GM18508 (cell line): Measurements from ENCODE around the gene ECM2.
"Not testable (repeated sequence)": the region's sequence is repeated elsewhere in the genome, so short reads cannot be mapped to it uniquely, and the experiment has no call there.

ENCODE experiments used
- ATAC-seq: cut with Tn5 transposase; IDR thresholded peaks from one replicate; pipeline ENCODE4 v1.9.1; 2021; ENCODE audit warnings: moderate number of reproducible peaks; ENCODE audit not compliant: insufficient read depth, unreplicated experiment

ECM2 gene

DNA sequence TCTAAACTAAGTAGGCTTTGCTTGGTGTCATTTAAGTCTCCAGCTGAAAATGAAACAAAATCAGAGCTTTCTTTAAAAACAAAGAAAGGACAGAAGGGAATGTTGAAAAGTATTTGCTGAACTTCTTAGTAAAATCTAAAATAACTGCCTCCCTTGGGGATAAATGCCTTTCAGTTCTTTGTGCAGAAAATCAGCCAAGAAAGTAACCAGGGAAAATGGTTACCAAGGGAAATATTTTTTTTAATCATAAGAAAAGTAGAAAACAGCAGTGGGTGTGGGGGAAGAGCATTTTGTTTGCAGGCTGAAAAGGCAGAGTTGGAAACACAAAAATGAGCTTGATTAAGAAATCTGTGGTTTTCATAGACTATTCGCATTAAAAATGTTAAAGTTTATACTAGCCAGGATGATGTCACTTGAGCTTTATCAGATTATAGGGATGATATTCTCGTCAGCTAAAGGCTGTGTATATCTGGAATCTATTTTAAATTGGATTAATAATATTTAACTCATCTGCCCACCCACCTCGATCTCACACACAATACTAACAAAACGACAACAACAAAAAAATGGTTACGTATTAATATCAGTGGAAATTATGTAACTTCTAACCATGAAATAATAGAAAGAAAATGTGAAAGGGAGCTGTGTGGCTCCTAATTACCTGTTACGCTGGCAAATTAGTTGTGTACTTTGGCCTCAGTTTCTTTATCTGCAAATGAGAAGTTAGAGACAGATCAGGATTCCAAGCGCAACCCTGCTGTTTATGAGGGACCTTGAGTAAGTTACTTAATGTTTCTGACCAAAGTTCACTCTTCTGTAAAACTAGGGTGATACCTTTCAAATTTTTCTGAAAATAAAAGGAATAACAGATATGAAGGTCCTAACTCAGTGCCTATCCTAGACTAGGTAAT is at the start of gene ECM2:
TSS of gene ECM2 (minus strand) at position 51 of the 911 bp plus-strand sequence. CDS start 13,124 bp downstream, outside the sequence.
- ATAC-seq, result no peak

DNA sequence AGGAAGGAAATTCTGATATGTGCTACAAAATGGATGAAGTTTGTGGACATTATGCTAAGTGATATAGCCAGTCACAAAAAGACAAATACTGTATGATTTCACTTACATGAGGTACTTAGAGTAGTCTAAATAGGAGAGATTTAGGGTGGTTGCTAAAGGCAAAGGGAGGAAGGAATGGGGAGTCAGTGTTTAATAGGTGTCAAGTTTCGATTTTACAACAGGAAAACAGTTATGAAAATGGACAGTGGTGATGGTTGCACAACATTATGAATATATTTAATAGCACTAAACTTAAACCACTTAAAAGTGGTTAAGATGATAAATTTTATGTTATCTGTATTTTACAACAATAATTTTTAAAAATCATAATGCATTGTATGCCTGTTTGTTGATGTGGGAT is 40.4 kb upstream of the ECM2 start:
- no peak for ATAC-seq

DNA sequence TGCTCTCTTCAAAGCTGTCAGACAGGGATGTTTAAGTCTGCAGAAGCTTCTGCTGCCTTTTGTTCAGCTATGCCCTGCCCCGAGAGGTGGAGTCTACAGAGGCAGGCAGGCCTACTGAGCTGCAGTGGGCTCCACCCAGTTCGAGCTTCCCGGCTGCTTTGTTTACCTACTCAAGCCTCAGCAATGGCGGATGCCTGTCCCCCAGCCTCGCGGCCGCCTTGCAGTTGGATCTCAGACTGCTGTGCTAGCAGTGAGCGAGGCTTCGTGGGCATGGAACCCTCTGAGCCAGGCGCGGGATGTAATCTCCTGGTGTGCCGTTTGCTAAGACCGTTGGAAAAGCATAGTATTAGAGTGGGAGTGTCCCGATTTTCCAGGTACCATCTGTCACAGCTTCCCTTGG is 37.8 kb upstream of the ECM2 start:
- ATAC-seq, result not testable (repeated sequence)

DNA sequence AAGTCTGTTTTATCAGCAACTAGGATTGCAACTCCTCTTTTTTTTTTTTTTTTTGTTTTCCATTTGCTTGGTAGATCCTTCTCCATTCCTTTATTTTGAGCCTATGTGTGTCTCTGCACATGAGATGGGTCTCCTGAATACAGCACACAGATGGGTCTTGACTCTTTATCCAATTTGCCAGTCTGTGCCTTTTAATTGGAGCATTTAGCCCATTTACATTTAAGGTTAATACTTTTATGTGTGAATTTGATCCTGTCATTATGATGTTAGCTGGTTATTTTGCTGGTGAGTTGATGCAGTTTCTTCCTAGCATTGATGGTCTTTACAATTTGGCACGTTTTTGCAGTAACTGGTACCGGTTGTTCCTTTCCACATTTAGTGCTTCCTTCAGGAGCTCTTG is 36.1 kb upstream of the ECM2 start:
- ATAC-seq, result not testable (repeated sequence)

DNA sequence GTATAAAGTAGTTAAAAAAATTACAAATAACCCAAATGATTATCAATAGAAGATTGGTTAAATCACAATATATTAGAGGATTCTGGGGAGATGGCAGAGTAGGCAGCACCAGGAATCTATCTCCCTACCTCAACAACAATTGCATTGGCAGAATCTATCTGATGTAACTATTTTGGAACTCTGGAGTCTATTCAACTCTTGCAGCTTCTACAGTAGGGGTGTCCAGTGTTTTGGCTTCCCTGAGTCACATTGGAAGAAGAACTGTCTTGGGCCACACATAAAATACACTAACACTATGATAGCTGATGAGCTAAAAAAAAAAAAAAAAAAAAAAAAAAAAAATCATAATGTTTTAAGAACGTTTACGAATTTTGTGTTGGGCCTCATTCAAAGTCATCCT is 29.2 kb upstream of the ECM2 start:
- ATAC-seq, result no peak

DNA sequence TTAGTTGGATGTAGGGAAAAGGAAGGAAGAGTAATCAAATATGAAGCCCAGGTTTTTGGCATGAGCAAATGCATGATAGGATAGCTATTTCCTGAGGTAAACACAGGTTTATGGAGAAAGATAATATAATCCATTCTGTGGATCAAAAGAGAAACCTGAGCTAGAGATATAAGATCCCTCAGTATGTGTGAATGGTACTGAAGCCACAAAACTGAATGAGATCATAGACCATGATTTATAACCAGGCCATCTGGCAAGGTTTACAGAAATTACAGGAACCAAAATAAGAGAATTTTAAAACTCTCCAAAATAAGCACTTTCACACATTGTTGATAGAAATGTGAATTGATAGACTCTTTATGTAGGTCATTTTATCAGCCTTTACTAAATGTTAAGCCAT is 28.7 kb upstream of the ECM2 start:
- ATAC-seq, result no peak

DNA sequence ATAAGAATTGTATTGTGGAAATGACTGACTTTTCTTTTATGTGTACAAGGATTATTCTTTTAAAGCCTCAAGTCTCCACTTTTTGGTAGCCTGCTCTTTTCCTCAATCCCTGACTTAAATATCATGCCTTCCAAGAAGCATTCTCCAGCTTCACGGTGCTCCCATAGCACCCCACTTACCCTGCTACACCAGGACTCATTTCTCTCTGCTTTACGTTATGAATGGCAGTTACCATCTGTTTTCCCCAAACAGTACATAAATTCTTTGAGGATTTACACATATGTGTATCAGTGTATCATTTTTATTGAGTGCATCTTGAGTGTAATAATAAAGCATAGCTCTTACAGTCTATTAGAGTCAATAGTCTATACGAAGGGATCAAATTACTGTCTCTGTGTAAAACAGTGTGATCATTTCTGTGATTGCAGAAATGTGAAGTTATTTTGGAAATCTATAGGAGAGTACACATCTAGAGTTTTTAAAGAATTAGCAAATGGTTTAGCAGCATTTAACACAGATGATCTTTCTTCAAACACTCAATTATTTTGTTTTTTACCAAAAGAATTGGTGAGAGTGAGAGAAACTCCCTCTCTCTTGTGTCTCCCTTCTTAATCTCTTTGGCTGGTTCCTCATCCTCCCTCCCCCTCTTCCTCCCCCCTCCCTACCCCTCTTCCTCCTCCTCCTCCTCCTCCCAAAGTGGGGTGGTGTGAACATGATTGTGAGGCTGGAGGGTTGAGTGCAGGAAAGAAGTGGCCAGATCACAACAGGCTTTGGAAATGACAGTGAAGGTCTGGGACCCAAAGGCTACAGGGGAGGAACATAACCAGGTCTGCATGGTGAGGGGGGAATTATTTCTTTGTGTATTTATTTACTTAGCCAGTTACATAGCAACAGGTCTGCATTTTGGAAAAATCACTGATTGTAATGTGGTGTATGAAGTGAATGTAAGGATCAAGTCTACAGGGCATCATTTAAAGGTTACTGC is 27.6 kb upstream of the ECM2 start:
- no peak for ATAC-seq

DNA sequence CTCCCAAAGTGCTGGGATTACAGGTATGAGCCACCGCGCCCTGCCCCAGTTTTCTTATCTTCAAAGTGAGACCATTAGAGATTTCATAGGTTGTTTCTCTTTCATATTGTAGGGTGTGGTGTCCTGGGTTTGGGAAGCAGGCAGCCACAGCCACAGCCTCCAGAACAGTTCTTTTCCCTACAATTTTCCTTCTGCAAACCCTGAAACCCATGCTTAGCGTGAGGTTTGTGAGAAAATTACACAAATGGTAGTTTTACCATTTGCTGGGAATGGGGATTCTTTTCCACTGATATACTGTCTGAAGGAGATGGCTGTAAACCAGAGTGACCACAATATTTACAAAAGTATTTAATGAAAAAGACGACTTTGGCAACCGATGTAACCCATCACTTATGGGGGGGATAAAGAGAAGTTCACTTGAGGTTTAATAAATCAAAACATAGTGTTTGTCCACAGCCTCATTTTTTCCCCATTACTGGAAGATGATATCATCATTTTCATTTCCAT is 26.7 kb upstream of the ECM2 start:
- no peak for ATAC-seq

DNA sequence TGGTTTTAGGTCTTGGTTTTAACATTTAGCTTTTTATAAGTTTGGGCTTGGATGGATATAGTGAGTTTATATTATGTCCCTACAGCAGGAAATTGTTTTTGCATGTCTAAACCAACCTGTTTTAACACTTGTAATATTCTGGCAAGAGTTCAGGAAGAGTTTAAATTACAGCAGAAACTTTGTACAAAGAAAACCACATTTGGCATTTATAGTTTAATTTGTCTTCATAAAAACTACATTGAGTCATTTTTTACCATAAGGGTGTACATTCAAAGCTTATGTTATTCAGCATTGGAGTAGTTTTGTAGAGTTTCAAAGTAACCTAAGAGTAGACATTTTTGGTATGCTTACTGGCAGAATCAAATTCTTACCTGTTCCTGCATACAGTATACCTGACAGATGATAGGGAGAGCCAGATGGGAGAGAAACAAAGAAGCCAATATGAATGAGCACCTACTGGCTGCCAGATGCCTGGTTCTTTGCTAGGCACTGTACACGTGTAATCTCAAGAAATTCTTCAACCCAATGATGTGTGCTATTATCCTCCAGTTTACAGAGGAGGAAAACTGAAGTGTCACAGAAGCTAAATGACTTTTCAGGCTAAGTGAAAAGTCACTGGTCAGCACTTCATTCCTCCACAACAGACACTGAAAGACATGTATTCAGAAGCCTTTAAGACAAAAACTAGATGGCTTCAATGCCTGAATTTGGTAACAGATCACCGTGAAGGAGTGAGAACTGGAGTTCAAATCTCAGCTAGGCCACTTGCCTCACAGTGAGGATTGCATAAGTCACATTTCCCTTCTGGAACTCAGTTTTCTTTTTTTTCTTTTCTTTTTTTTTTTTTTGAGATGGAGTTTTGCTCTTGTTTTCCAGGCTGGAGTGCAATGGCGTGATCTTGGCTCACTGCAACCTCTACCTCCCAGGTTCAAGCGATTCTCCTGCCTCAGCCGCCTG is 25.9 kb upstream of the ECM2 start:
- ATAC-seq, result no peak

DNA sequence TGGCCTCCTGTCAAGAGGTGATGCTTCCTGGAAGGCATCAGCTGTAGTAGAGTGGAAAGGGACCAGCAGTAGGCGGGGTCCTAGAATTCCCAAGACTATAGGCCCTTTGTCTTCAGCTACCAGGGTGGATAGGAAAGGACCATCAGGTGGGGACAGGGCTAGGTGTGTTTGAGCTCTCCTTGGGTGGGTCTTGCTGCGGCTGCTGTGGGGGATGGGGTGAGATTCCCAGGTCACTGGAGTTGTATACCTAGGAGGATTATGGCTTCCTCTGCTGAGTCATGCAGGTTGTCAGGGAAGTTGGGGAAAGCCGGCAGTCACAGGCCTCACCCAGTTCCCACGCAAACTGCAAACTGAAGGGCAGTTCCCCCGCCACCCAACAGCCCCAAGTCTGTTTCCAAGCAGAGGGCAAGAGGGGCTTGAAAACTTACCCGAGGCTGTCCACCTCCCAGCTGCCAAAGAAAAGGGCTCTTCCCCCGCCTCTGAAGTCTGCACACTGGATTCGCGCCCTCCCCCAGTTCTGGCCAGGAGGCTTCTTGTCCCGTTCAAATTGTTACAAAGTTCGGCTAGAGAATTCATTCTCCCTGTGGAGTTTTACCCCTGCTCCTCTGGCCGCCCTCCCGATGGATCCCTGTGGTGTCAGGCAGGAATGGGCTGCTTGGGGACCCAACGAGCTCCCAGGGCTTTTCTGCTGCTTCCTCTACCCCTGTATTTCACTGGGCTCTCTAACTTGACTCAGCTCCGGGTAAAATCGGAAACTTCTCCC is 23.0 kb upstream of the ECM2 start:
- ATAC-seq, result no peak

DNA sequence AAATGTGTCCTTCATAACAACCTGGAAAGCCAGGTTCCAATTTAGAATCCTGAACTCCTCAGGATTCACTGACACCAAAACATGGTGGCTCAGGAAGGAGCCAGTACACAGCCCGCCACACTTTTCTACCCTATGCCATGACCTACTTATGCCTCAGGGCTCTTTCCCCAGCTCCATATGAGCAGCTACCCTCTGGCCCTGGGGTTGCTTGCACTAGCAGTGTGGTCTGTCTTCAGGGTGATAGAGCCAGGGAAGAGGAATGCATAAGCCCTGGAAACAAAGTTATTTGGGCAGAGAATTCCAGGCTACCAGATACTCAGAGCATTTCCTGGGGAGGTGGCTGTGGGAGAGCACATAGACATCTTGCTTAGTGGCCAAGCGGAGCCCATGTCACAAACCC is 15.0 kb upstream of the ECM2 start:
- no peak for ATAC-seq

DNA sequence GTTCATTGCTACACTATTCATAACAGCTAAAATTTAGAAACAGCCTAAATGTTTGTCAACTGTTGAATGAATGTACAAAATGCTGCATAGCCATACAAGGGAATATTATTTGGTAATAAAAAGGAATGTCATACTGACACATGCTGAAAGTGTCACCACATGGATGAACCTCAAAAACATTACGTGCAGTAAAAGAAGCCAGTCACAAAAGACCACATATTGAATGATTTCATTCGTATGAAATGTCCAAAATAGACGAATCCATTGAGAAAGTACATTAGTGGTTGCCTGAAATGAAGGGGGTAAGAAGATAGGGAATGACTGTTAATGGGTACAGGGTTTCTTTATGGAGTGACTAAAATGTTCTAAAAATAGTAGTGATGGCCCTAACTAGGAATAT is 11.6 kb upstream of the ECM2 start:
- no peak for ATAC-seq

DNA sequence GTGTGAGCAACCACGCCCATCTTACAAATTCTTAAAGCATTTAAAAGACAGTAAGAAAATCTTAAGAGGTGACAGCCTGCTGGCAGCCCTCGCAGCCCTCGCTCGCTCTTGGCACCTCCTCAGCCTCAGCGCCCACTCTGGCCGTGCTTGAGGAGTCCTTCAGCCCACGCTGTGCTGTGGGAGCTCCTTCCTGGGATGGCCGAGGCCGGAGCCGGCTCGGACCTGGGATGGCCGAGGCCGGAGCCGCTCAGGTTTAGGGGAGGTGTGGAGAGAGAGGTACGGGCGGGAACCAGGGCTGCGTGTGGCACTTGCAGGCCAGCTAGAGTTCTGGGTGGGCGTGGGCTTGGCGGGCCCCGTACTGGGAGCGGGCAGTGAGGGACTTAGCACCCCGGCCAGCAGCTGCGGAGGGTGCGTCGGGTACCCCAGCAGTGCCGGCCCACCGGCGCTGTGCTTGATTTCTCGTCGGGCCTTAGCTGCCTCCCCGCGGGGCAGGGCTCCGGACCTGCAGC is 9.3 kb upstream of the ECM2 start:
- no peak for ATAC-seq

DNA sequence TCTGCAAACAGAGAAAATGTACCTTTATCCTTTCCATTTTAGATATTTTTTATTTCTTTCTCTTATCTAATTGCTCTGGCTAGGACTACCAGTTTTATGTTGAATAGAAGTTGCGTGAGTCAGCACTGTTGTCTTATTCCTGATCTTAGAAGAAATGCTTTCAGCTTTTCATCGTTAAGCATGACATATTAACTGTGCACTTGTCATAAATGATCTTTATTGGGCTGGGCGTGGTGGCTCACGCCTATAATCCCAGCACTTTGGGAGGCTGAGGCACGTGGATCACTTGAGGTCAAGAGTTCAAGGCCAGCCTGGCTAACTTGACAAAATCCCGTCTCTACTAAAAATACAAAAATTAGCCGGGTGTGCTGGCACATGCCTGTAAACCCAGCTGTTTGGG is 8.2 kb upstream of the ECM2 start:
- no peak for ATAC-seq

DNA sequence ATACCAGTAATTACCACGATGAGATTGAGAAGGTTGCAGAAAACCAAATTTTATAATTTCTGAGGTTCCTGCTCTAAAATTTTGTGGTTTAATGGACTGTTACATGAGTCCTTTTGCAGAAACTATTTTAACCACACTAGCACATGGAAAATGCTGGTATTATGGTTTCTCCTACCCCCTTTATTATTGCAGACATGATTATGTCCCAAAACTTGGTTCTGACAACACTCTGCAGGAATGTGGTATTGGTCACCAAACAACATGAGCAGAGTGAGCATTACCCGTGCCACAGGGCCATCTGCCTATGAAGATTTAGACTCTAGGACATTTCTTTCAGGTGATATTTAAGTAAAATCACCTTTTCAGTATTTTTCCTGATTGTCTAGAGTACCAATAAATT is 2.8 kb upstream of the ECM2 start:
- ATAC-seq, result no peak

DNA sequence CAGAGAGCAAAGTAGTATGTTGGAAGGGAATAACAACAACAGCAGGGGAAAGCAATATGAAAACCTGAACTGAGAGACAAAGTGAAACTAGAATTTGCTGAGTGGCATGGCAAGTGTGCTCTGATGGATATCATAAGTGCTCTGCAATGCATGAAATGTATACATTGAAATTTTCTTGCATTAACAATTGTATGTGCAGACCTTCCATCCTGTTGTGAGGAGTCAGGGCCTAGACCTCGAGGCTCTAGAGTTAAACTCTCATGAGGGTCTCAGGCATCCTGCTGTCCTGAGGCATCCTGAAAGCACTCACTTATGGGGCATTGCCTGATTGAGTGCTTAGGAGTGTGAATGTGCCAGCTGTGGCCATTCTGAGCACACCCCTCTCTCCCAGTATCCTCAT is 1.1 kb downstream of the ECM2 start:
- ATAC-seq, result no peak

DNA sequence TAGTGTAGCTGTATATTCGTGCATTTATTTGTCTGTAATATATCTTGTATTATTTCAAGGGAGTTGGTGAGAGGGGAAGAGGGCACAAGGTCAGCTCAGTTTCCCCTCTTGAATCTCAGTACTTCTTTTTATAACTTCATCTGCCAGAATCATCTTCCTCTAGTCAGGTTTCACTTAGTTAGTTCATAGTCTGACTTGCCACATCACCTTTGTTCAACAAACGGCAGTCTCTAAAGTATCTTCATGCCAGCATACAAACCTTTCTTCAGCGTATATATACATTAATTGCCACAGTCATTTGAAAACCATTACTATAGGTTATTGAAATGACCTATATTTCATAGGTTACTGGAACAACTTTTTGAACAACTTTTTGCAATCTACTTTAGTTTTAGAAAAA is 1.6 kb downstream of the ECM2 start:
- no peak for ATAC-seq

DNA sequence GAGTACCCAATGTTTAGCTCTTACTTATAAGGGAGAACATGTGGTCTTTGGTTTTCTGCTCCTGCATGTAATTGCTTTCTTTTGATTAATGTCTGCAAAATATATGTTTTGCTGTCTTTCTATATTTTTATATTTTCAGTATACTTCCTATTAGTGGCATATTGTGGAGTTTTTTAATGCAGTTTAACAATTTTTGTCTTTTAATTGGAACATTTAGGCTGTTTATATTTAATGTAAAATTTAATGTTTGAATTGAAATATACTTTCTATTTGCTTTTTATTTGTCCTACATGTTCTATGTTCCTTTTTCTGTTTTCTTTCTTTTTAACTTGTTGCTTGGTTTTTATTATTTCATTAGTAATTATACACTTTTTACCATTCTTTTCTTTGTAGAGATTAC is 4.9 kb downstream of the ECM2 start:
- ATAC-seq, result no peak

DNA sequence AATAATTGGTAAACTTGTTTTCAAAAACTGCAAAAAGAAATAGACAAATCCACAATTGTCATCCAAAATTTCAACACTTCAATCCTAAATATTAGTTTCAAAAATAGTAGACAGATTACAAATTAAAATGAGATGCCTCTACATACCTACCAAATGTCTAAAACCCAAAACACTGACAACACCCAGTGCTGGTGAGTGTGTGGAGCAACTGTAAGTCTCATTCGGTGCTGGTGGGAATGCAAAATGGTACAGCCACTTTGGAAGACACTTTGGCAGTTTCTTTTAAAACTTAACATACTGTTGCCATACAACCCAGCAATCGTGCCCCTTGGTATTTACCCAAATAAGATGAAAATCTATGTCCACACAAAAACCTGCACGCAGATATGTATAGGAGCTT is 6.7 kb downstream of the ECM2 start:
- no peak for ATAC-seq
